Raji (cell line): Measurements from ENCODE around the gene PIGW.

ENCODE experiments used
- POLR2A ChIP-seq: IDR thresholded peaks from 2 replicates; pipeline ENCODE4 v1.6.1; 2011; ENCODE audit warnings: low read depth, low read length, control low read depth; ENCODE audit not compliant: insufficient read depth

Gene PIGW

GRCh38 chr17:36566081-36566480 lies 31.3 kb downstream of the PIGW start:
- TF ChIP-seq POLR2A = no peak

- no peak for TF ChIP-seq POLR2A
Measured at GRCh38 chr17:36575028-36575427, 40.2 kb downstream of the PIGW start.

DNA sequence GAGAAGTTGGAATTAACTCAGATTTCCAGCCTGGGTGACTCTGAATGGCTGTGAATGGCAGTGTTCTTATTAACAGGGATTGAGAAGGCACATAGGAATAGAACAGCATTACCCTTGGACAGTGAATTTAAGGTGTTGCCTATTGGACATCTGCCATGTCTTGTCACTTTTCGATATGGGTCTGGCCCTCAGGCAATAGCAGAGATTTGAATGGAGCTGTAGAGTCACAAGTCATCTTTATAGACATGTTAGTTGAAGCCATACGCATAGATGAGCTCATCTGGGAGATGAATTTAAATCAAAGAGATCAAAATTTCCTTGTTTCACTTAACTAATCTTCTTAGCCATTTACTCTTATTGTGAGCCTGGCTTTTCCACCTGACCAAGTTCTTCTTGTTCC lies 42.0 kb downstream of the PIGW start:
- TF ChIP-seq POLR2A = no peak

DNA sequence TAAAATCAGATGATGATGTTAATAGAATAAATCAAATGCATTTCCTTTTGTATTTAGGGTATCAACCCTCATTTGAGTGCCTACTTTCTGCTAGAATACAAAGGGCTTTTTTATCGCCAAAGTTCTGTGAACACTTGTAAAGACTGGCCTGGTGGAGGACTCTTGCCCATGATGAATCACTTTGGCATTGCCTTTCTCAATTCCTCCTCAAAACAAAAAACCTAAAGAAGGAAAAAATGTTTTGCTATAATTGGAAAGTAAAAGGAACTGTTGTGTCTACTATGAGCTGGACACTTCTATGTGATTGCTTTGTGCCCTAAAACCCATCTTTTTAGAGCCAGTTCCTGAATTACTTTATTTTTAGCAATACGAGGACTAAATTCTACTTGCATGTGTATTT lies 43.9 kb downstream of the PIGW start:
- TF ChIP-seq POLR2A = no peak

DNA sequence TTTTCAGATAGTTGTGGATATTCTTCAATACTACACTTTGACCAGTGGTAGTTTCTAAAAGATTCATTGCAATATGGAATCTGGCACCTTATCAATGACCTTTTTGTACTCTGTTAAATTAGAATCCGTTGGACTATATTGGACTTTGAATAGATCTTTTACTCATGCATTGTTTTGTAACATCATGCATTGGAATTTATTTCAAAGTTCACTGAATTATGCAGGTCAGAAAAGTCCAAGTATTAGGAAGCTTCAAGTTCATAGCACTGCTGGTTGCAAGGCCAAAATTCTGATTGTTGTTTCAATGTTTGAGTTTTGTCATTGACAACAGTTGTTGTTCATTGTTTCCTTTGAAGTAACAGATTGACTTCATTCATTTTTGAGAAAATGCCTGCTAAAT lies 49.0 kb downstream of the PIGW start:
- TF ChIP-seq POLR2A = no peak

- no peak for TF ChIP-seq POLR2A
Measured at GRCh38 chr17:36586138-36586537, 51.4 kb downstream of the PIGW start.
